Measurements from ENCODE around the gene KRTAP12-4. TPM values are rescaled to one million over a fixed set of nuclear protein-coding genes. Genes with fewer than 3 reads are reported as not detected.
"Not testable (repeated sequence)": the region's sequence is repeated elsewhere in the genome, so short reads cannot be mapped to it uniquely, and the experiment has no call there.

Gene KRTAP12-4
- total RNA-seq, 3 donors from 2014 or later: not detected

DNA sequence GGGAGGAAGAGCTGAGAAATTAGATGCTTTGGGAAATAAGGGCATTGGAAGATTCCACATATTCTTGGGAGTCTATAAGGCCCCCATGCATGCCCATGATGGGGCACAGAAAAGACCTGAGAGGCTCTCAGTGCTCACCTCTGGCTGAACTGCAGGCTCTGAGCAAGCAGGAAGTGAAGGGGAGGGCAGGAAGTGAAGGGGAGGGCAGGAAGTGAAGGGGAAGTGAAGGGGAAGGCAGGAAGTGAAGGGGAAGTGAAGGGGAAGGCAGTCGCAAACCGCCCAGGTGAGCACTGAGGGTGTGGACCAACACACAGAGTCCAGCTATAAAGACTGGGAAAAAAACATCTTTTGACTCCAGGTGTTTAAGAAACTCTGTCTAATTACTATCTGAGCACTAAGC, 24.0 kb downstream of the KRTAP12-4 start:
- no peak for TF ChIP-seq POLR2AphosphoS5 (IDR thresholded peaks at IDR 0.05)
- TF ChIP-seq POLR2A (IDR thresholded peaks at IDR 0.05): no peak
- TF ChIP-seq, protein P1, sequence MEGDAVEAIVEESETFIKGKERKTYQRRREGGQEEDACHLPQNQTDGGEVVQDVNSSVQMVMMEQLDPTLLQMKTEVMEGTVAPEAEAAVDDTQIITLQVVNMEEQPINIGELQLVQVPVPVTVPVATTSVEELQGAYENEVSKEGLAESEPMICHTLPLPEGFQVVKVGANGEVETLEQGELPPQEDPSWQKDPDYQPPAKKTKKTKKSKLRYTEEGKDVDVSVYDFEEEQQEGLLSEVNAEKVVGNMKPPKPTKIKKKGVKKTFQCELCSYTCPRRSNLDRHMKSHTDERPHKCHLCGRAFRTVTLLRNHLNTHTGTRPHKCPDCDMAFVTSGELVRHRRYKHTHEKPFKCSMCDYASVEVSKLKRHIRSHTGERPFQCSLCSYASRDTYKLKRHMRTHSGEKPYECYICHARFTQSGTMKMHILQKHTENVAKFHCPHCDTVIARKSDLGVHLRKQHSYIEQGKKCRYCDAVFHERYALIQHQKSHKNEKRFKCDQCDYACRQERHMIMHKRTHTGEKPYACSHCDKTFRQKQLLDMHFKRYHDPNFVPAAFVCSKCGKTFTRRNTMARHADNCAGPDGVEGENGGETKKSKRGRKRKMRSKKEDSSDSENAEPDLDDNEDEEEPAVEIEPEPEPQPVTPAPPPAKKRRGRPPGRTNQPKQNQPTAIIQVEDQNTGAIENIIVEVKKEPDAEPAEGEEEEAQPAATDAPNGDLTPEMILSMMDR (IDR thresholded peaks at IDR 0.05): no peak
- Histone ChIP-seq H3K4me3 (no peak overlapping the region), H3K36me3 (no peaks in the 10 kb centered on the region), H3K9me3 (peaks cover 29 to 30% of the 10 kb centered on the region in 2 donors), H3K27me3 (peaks cover 0 to 17% of the 10 kb centered on the region in 2 donors), H3K4me1 (no peaks in the 10 kb centered on the region), H3K27ac (no peak overlapping the region)
- intact Hi-C loops (cut with DNase I; ENCODE audit: low total_unique reads): no loop called here
- no peak for DNase-seq (ENCODE audit: low spot score in 2 of 2)

DNA sequence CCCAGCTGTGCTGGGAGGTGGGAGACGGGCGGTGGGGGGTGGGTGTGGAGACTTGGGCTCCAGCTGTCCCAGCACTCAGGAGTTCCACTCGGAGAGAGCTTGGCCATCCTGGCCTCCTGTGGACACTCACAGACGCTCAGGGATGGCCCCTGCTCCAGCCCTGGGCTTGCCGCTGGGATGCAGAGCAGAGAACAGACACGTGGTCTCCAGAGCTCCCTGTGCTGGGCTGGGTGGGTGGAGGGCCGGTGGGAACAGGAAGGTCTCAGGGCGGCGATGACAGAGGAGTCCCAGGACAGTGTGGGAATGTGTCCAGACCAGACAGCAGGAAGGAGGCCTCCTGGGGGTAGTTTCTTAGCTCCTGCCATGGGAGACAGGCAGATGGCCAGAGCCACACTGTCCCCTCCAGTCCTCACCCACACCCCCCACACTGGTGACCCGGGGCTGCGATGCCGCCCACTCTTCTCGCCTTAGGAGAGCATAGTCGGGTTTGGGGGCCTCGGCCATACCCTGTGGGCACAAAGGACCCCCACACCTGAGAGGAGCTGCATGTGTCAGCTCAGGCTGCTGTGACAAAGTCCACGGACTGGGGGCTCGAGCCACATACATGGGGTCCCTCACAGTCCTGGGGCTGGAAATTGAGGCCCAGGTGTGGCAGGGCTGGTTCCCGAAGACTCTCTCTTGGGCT, 25.6 kb downstream of the KRTAP12-4 start:
- Histone ChIP-seq H3K27me3 (peaks cover 0 to 17% of the 10 kb centered on the region in 2 donors), H3K9me3 (peaks cover 38 to 42% of the 10 kb centered on the region in 2 donors), H3K27ac (no peak overlapping the region), H3K4me3 (no peak overlapping the region), H3K36me3 (no peaks in the 10 kb centered on the region), H3K4me1 (no peaks in the 10 kb centered on the region)
- DNase-seq (ENCODE audit: low spot score in 2 of 2): no peak
- TF ChIP-seq POLR2A (IDR thresholded peaks at IDR 0.05): no peak
- intact Hi-C loops (cut with DNase I; ENCODE audit: low total_unique reads): no loop called here

DNA sequence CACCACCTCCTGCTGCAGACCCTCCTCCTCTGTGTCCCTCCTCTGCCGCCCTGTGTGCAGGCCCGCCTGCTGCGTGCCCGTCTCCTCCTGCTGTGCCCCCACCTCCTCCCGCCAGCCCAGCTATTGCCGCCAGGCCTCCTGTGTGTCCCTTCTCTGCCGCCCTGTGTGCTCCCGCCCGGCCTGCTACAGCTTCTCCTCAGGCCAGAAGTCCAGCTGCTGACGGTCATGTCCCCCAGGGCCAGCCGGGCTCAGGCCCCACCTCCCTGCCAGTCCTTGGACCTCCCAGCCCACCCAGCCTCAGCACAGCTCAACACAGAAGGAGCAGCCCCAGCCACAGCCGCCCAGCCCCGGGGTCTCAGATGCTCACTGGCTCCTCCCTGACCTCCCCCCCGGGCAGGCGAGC, 26.6 kb downstream of the KRTAP12-4 start:
- H3K4me1 ChIP-seq; H3K27ac ChIP-seq; H3K4me3 ChIP-seq; intact Hi-C loops (cut with DNase I; ENCODE audit: low total_unique reads); DNase-seq (ENCODE audit: low spot score in 2 of 2); H3K36me3 ChIP-seq: not testable (repeated sequence)
- Histone ChIP-seq H3K27me3 (peaks cover 0 to 17% of the 10 kb centered on the region in 2 donors), H3K9me3 (peaks cover 38 to 53% of the 10 kb centered on the region in 2 donors)

DNA sequence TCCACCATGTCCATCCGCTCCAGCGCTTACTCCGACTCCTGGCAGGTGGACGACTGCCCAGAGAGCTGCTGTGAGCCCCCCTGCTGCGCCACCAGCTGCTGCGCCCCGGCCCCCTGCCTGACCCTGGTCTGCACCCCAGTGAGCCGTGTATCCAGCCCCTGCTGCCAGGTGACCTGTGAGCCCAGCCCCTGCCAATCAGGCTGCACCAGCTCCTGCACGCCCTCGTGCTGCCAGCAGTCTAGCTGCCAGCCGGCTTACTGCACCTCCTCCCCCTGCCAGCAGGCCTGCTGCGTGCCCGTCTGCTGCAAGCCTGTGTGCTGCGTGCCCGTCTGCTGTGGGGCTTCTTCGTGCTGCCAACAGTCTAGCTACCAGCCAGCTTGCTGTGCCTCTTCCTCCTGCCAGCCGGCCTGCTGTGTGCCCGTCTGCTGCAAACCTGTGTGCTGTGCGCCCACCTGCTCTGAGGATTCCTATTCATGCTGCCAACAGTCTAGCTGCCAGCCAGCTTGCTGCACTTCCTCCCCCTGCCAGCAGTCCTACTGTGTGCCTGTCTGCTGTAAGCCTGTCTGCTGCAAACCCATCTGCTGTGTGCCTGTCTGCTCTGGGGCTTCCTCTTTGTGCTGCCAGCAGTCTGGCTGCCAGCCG, 27.2 kb downstream of the KRTAP12-4 start:
- H3K4me1 ChIP-seq; H3K36me3 ChIP-seq; H3K27ac ChIP-seq; DNase-seq (ENCODE audit: low spot score in 2 of 2); H3K4me3 ChIP-seq; intact Hi-C loops (cut with DNase I; ENCODE audit: low total_unique reads): not testable (repeated sequence)
- H3K9me3 ChIP-seq: peaks cover 35 to 51% of the 10 kb centered on the region in 2 donors
- peaks cover 0 to 17% of the 10 kb centered on the region in 2 donors for H3K27me3 ChIP-seq

DNA sequence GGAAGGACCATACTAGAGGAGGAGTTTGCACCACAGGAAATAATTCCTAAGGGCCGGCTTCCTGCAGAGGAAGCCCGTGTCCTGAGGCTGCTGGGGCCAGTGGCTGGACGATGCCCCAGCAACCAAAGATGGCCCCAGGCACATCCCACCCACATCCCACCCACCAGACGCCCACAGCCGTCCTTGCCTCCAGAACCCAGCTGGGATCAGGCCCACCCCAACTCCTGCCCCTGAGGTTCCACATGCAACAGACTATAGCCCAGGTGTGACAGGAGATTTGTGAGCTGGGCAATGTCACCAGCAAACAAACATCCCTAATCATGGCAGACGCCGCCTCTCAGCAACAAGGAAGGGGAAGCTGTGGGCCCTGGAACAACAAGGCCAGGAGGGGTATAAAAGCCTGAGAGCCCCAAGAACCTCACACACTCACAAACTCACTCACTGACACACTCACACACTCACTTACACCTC, 27.8 kb downstream of the KRTAP12-4 start, which contains the start of gene KRTAP10-9:
TSS of gene KRTAP10-9 (plus strand) at position 421 of the 471 bp plus-strand sequence. CDS start 79 bp downstream, outside the sequence.
- H3K27me3 ChIP-seq: peaks cover 0 to 17% of the 10 kb centered on the region in 2 donors
- H3K27ac ChIP-seq: no peak within 1 kb of the TSS
- no peak for DNase-seq (ENCODE audit: low spot score in 2 of 2)
- no peaks in the 10 kb centered on the region for H3K36me3 ChIP-seq
- TF ChIP-seq, protein P1 (IDR thresholded peaks at IDR 0.05): no peak
- TF ChIP-seq POLR2A (IDR thresholded peaks at IDR 0.05): no peak
- no peak for TF ChIP-seq POLR2AphosphoS5 (IDR thresholded peaks at IDR 0.05)
- peaks cover 29 to 45% of the 10 kb centered on the region in 2 donors for H3K9me3 ChIP-seq
- intact Hi-C loops (cut with DNase I; ENCODE audit: low total_unique reads): no loop called here
- no peak within 1 kb of the TSS for H3K4me3 ChIP-seq
- no peaks in the 10 kb centered on the region for H3K4me1 ChIP-seq

DNA sequence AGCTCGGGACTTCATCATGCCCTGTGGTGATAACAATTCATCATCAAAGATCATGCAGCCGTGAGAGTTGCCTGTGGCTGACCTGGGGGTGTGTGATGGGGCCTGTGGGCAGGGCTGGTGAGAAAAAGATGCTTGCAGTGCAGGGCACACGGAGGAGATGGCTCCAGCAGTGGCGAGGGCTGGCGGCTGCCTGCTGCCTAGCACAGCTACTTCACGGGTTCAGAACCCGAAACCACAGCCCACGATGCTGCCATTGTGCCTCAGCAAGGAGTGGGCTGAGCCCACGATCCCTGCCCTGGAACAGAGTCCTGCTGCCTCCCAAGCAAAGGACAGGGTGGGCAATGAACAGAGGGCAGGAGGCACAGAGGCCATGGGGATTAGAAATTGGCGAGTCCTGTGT, 28.2 kb downstream of the KRTAP12-4 start:
- peaks cover 24 to 40% of the 10 kb centered on the region in 2 donors for H3K9me3 ChIP-seq
- intact Hi-C loops (cut with DNase I; ENCODE audit: low total_unique reads): no loop called here

DNA sequence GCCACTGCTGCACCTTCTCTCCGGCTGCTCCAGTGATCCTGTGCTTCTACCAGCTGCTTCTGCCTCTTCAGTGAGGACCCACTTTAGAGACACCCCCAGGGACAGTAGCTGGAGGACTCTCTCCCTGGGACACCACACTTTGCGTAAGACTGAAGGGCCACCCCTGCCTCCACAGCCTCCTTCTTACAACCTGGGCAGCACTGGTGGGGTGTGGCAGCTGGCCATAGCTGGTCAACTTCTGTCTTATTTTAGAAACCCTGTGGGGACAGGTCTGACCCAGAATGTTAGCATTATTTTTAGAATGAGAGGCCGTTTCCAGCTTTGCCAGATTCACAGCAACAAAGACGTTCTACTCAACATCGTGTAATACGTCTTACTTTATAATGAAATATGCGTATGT, 28.7 kb downstream of the KRTAP12-4 start:
- DNase-seq (ENCODE audit: low spot score in 2 of 2): no peak
- Histone ChIP-seq H3K4me1 (no peaks in the 10 kb centered on the region), H3K27me3 (peaks cover 0 to 17% of the 10 kb centered on the region in 2 donors), H3K27ac (no peak overlapping the region), H3K4me3 (no peak overlapping the region), H3K9me3 (peaks cover 19 to 35% of the 10 kb centered on the region in 2 donors), H3K36me3 (no peaks in the 10 kb centered on the region)
- intact Hi-C loops (cut with DNase I; ENCODE audit: low total_unique reads): no loop called here
- TF ChIP-seq POLR2A (IDR thresholded peaks at IDR 0.05): no peak

More for the DNA sequence above, 28.2 kb downstream of the KRTAP12-4 start:
- H3K36me3 ChIP-seq: no peaks in the 10 kb centered on the region
- TF ChIP-seq POLR2AphosphoS5 (IDR thresholded peaks at IDR 0.05): no peak
- TF ChIP-seq POLR2A (IDR thresholded peaks at IDR 0.05): no peak
- no peak overlapping the region for H3K4me3 ChIP-seq
- DNase-seq (ENCODE audit: low spot score in 2 of 2): no peak
- no peaks in the 10 kb centered on the region for H3K4me1 ChIP-seq
- no peak overlapping the region for H3K27ac ChIP-seq
- peaks cover 0 to 17% of the 10 kb centered on the region in 2 donors for H3K27me3 ChIP-seq
